Trophoblast cell (in vitro differentiated cells and primary cell): ENCODE data around the gene TXLNG.

ENCODE experiments used
- DNase-seq, 2 donors: peaks; one replicate each; pipeline ENCODE4 v3.0.0-alpha.2; 2016
- H2AFZ ChIP-seq: 2 replicates; pipeline ENCODE4 v1.6.1; 2013; ENCODE audit warnings: low read length, moderate library complexity, mild to moderate bottlenecking; ENCODE audit not compliant: insufficient read depth, poor library complexity
- H2AK5ac ChIP-seq: 2 replicates; pipeline ENCODE4 v1.6.1; 2013; ENCODE audit warnings: mild to moderate bottlenecking, low read length
- H2BK120ac ChIP-seq: 2 replicates; pipeline ENCODE4 v1.6.1; 2013; ENCODE audit warnings: low read length, mild to moderate bottlenecking, moderate library complexity; ENCODE audit not compliant: insufficient read depth, poor library complexity
- H2BK12ac ChIP-seq: 2 replicates; pipeline ENCODE4 v1.6.1; 2013; ENCODE audit warnings: mild to moderate bottlenecking, low read length, moderate library complexity
- H2BK5ac ChIP-seq: 2 replicates; pipeline ENCODE4 v1.6.1; 2013; ENCODE audit warnings: low read length, low read depth, moderate library complexity, mild to moderate bottlenecking; ENCODE audit not compliant: poor library complexity
- H3K14ac ChIP-seq: 2 replicates; pipeline ENCODE4 v1.6.1; 2013; ENCODE audit warnings: mild to moderate bottlenecking, low read length
- H3K18ac ChIP-seq: 2 replicates; pipeline ENCODE4 v1.6.1; 2013; ENCODE audit warnings: mild to moderate bottlenecking, low read length
- H3K23ac ChIP-seq: 2 replicates; pipeline ENCODE4 v1.6.1; 2013; ENCODE audit warnings: low read length
- H3K27ac ChIP-seq: 2 replicates; pipeline ENCODE4 v1.5.1; 2013; ENCODE audit warnings: low read depth, mild to moderate bottlenecking, inconsistent platforms, low read length, moderate library complexity
- H3K27me3 ChIP-seq: 2 replicates; pipeline ENCODE4 v1.6.1; 2013; ENCODE audit warnings: inconsistent platforms, mild to moderate bottlenecking, low read length, moderate library complexity; ENCODE audit not compliant: insufficient read depth
- H3K36me3 ChIP-seq, 2 experiments: 1 replicate in 1 of 2; 2 replicates in 1 of 2; pipeline ENCODE4 v1.6.1; 2013; ENCODE audit warnings: low read length in 2 of 2, mild to moderate bottlenecking in 2 of 2, moderate library complexity in 1 of 2; ENCODE audit not compliant: insufficient read depth in 2 of 2, control insufficient read depth in 1 of 2
- H3K4ac ChIP-seq: 2 replicates; pipeline ENCODE4 v1.6.1; 2013; ENCODE audit warnings: low read depth, mild to moderate bottlenecking, low read length, moderate library complexity
- H3K4me1 ChIP-seq, 2 experiments: 1 replicate in 1 of 2; 2 replicates in 1 of 2; pipeline ENCODE4 v1.6.1; 2013; ENCODE audit warnings: low read length in 2 of 2, mild to moderate bottlenecking in 2 of 2, moderate library complexity in 1 of 2; ENCODE audit not compliant: insufficient read depth in 2 of 2, control insufficient read depth in 1 of 2
- H3K4me2 ChIP-seq: 2 replicates; pipeline ENCODE4 v1.6.1; 2013; ENCODE audit warnings: inconsistent platforms, mild to moderate bottlenecking, low read length, moderate library complexity
- H3K4me3 ChIP-seq: 2 replicates; pipeline ENCODE4 v1.5.1; 2013; ENCODE audit warnings: mild to moderate bottlenecking, low read depth, low read length, inconsistent platforms
- H3K79me1 ChIP-seq: one replicate; pipeline ENCODE4 v1.6.1; 2013; ENCODE audit warnings: low read length
- H3K79me2 ChIP-seq: 2 replicates; pipeline ENCODE4 v1.6.1; 2013; ENCODE audit warnings: low read length, mild to moderate bottlenecking; ENCODE audit not compliant: control insufficient read depth, insufficient read depth, poor library complexity
- H3K9ac ChIP-seq: 2 replicates; pipeline ENCODE4 v1.6.1; 2013; ENCODE audit warnings: mild to moderate bottlenecking, low read length
- H3K9me3 ChIP-seq: 2 replicates; pipeline ENCODE4 v1.6.1; 2013; ENCODE audit warnings: low read depth, mild to moderate bottlenecking, control low read depth, inconsistent platforms, low read length; ENCODE audit not compliant: insufficient read depth
- H4K12ac ChIP-seq: 2 replicates; pipeline ENCODE4 v1.6.1; 2013; ENCODE audit warnings: low read depth, mild to moderate bottlenecking, low read length, moderate library complexity
- H4K8ac ChIP-seq: 2 replicates; pipeline ENCODE4 v1.6.1; 2013; ENCODE audit warnings: low read depth, mild to moderate bottlenecking, low read length, moderate library complexity
- H4K91ac ChIP-seq: one replicate; pipeline ENCODE4 v1.6.1; 2013; ENCODE audit warnings: low read depth, mild to moderate bottlenecking, low read length, moderate library complexity
- WGBS: extraction: QIAGEN DNeasy Blood & Tissue Kit; methylation state at CpG from one replicate; pipeline ENCODE4 v1.1.7; 2013; ENCODE audit warnings: missing lambda C conversion rate; ENCODE audit not compliant: insufficient read length, insufficient coverage; ENCODE audit errors: extremely low coverage; 5-methylcytosine and 5-hydroxymethylcytosine counted together

The TXLNG gene

DNA sequence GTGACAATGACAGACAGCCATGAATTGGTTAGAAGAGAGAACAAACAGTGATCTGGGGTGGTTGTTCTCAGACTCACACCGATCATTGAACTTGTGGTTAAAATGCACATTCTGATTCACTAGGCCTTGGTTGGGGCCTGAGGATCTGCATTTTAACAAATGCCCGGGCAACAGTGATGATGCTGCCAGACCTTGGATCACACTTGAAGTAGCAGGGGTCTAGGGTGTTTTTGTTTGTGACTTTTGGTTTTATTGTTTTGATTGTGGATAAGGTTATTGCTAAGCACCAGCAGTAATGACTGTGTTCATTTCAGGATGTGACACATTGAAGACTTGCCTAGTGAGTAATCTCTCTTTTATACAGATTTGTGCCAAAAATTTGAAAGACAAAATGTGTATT is 36.5 kb downstream of the TXLNG start:
- Histone ChIP-seq H3K79me1 (no peaks in the 10 kb centered on the region), H3K18ac (no peak overlapping the region), H4K91ac (no peak overlapping the region), H4K8ac (no peak overlapping the region), H3K9me3 (no peaks in the 10 kb centered on the region), H3K4me1 (no peaks in the 10 kb centered on the region), H3K79me2 (no peaks in the 10 kb centered on the region), H2BK120ac (no peak overlapping the region), H3K36me3 (peaks cover 4 to 6% of the 10 kb centered on the region in 2 experiments), H4K12ac (no peak overlapping the region), H3K9ac (no peak overlapping the region), H3K4me2 (no peak overlapping the region), H2BK5ac (no peak overlapping the region), H2AK5ac (no peak overlapping the region), H2AFZ (no peak overlapping the region), H3K27ac (no peak overlapping the region), H3K27me3 (no peaks in the 10 kb centered on the region), H3K4me3 (no peak overlapping the region), H3K14ac (no peak overlapping the region), H2BK12ac (no peak overlapping the region), H3K23ac (no peak overlapping the region), H3K4ac (no peak overlapping the region)
- no peak for DNase-seq
- WGBS, result no CpG with 5 or more reads among the region's 2 CpGs

DNA sequence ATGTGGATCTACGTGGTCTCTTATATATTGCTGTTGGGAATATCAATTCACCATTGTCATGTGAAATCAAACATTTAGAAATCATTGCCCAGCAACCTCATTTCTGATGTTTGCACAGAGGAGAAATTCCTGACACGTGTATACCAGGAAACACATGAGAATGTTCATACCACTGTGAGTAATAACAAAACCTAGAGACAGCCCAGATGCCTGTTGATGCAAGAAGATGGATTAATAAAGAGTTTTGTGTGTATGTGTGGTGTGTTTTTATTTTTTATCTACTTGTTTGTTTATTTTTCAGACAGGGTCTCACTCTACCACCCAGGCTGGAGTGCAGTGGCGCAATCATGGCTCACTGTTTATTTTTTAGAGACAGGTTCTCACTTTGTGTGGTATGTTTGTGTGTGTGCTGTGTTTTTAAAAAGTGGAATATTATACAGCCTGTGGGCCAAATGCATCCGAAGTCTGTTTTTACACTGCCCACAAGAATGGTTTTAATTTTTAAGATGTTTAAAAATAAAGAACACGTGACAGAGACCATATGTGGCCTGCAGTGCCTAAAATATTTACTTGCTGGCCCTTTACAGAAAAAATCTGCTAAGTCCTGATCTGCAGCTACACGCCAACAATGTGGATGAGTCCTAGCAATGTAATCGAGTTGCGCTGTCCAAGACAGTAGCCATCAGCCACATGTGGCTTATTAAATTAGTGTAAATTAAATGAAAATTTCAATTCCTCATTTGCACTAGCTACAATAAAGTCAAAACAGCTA is 39.2 kb downstream of the TXLNG start:
- H3K79me2 ChIP-seq, result no peaks in the 10 kb centered on the region

GRCh38 chrX:16826207-16826606 is 39.9 kb downstream of the TXLNG start:
- Histone ChIP-seq H3K4ac (no peak overlapping the region), H2AFZ (no peak overlapping the region), H3K4me2 (no peak overlapping the region), H2AK5ac (no peak overlapping the region), H2BK120ac (no peak overlapping the region), H2BK12ac (no peak overlapping the region), H3K27me3 (no peaks in the 10 kb centered on the region), H3K79me1 (no peaks in the 10 kb centered on the region), H3K18ac (no peak overlapping the region), H3K14ac (no peak overlapping the region), H3K79me2 (no peaks in the 10 kb centered on the region), H3K9ac (no peak overlapping the region), H3K23ac (no peak overlapping the region), H2BK5ac (no peak overlapping the region), H4K12ac (no peak overlapping the region), H3K4me3 (no peak overlapping the region), H3K9me3 (no peaks in the 10 kb centered on the region), H4K8ac (no peak overlapping the region), H4K91ac (no peak overlapping the region), H3K27ac (no peak overlapping the region), H3K4me1 (no peaks in the 10 kb centered on the region), H3K36me3 (peaks cover 2 to 6% of the 10 kb centered on the region in 2 experiments)
- DNase-seq, result peak in 1 of 2 donors; percentile 53
- WGBS, result no CpG with 5 or more reads among the region's 3 CpGs

More for the DNA sequence above, 39.2 kb downstream of the TXLNG start:
- no peak overlapping the region for H3K14ac ChIP-seq
- no peak overlapping the region for H3K4me3 ChIP-seq
- H2BK5ac ChIP-seq, result no peak overlapping the region
- H3K4ac ChIP-seq, result no peak overlapping the region
- H3K4me2 ChIP-seq, result no peak overlapping the region
- no peak overlapping the region for H2AK5ac ChIP-seq
- H3K9me3 ChIP-seq, result no peaks in the 10 kb centered on the region
- H4K12ac ChIP-seq, result no peak overlapping the region
- no peak overlapping the region for H2BK120ac ChIP-seq
- peaks cover 2 to 6% of the 10 kb centered on the region in 2 experiments for H3K36me3 ChIP-seq
- no peak overlapping the region for H3K9ac ChIP-seq
- no peaks in the 10 kb centered on the region for H3K79me1 ChIP-seq
- H4K8ac ChIP-seq, result no peak overlapping the region
- no peak overlapping the region for H2AFZ ChIP-seq
- H3K4me1 ChIP-seq, result no peaks in the 10 kb centered on the region
- no peak overlapping the region for H3K23ac ChIP-seq
- H4K91ac ChIP-seq, result no peak overlapping the region
- H3K18ac ChIP-seq, result no peak overlapping the region
- no peak overlapping the region for H3K27ac ChIP-seq
- no peaks in the 10 kb centered on the region for H3K27me3 ChIP-seq
- peak in 1 of 2 donors; percentile 11 for DNase-seq
- no peak overlapping the region for H2BK12ac ChIP-seq
- WGBS, result no CpG with 5 or more reads among the region's 8 CpGs

DNA sequence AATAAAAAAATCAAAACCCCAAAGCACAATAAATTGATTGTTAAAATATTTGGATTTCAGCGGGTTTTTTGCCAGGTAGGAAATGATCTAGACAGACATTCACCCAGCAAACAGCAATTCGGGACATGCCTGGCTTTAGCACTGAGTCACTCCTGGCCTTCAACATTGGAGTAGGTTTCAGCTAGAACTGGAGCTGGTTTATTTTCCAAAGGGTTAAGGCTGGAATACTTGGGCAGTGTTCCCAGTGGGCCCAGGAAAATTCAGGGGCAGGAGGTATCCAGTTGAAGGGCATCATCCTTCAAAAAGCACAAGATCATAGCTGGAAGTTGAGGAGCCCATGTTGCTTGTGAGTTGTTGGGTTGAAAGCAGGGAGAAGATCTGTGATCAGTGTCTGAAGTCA is 41.0 kb downstream of the TXLNG start:
- no peak overlapping the region for H3K18ac ChIP-seq
- H3K9me3 ChIP-seq, result no peaks in the 10 kb centered on the region
- no peak overlapping the region for H2BK5ac ChIP-seq
- no peak overlapping the region for H3K4me3 ChIP-seq
- H2AK5ac ChIP-seq, result no peak overlapping the region
- no peak overlapping the region for H4K91ac ChIP-seq
- H3K4ac ChIP-seq, result no peak overlapping the region
- no peak overlapping the region for H3K14ac ChIP-seq
- peaks cover under 1 to 7% of the 10 kb centered on the region in 2 experiments for H3K36me3 ChIP-seq
- no peak for DNase-seq
- no peak overlapping the region for H3K4me2 ChIP-seq
- H3K23ac ChIP-seq, result no peak overlapping the region
- H2BK12ac ChIP-seq, result no peak overlapping the region
- H3K4me1 ChIP-seq, result peaks cover 2 to 4% of the 10 kb centered on the region in 2 experiments
- no peaks in the 10 kb centered on the region for H3K27me3 ChIP-seq
- no peaks in the 10 kb centered on the region for H3K79me2 ChIP-seq
- H3K27ac ChIP-seq, result no peak overlapping the region
- no peak overlapping the region for H2BK120ac ChIP-seq
- WGBS, result no CpG with 5 or more reads among the region's 2 CpGs
- no peak overlapping the region for H3K9ac ChIP-seq
- H3K79me1 ChIP-seq, result no peaks in the 10 kb centered on the region
- no peak overlapping the region for H4K12ac ChIP-seq
- H2AFZ ChIP-seq, result no peak overlapping the region
- H4K8ac ChIP-seq, result no peak overlapping the region
